GM21723 (cell line): ENCODE data around the gene PSMA5.
"Not testable (repeated sequence)": the region's sequence is repeated elsewhere in the genome, so short reads cannot be mapped to it uniquely, and the experiment has no call there.

ENCODE experiments used
- ATAC-seq: cut with Tn5 transposase; IDR thresholded peaks from one replicate; pipeline ENCODE4 v1.9.1; 2021; ENCODE audit warnings: mild to moderate bottlenecking, moderate library complexity; ENCODE audit not compliant: unreplicated experiment

Gene PSMA5

DNA sequence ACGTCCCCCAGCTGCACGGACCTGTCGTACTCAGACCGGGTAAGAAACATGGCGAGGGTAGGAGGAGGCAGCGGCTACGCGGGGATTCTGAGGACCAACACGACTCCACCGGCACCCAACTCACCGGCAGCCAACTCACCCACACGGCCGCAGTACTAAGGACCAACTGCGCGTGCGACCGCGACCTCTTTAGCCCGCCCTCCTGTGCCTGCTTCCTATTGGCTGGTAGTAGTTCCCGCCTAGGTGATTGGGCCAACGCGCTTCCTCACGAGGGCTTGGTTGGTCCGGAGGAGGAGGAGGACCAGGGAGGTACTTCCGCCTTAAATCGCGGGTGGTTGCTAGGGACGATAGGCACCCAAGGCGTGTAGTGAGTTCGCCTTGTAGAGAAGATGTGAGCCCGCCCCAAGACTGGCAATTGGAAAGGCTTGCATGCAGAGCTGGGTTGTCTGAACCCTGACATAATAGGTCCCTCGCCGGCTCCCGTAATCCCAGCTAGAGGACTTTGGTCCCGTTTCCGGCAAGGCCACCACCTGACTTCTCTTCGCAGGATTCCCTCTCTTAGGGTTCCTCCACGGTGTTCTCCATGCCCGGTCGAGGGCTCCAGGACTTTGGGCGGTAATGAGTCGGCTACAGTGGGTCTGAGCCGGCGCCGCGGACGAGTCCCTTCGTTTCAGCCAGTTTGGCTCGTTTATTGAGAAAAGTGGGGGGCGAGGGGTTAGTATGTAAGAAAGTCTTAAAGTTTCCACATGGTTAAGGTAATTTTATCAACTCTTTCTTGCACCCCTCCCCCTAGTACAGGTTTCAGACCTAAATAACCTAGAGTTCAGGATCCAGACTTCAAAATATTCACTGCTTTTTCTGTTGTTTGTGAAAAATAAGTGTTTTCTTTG lies at the start of gene PSMA5:
TSS of gene PSMA5 (minus strand) at position 168 of the 890 bp plus-strand sequence. CDS start at position 50, 118 bp downstream.
- peak; percentile 98 for ATAC-seq

DNA sequence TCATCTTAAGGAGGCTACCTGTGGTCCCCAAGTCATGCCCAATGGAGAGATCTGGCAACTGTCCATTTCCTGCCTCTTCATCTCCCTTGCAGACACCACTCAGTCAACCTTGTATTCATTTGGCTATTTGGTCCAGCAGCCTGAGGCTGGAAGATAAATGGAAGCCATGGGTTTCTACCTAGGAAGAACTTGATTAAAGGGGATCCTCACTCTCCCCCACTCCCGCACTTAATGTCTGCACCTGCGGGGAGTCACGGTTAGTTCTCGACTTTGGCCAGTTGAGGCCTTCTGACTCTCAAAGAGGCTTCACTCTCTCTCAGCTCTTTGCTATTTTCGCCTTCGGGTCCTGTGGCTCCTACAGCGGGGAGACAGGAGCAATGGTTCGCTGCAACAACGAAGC lies 49.0 kb upstream of the PSMA5 start:
- ATAC-seq: no peak

GRCh38 chr1:109474697-109475096 lies 48.4 kb upstream of the PSMA5 start:
- ATAC-seq: no peak

DNA sequence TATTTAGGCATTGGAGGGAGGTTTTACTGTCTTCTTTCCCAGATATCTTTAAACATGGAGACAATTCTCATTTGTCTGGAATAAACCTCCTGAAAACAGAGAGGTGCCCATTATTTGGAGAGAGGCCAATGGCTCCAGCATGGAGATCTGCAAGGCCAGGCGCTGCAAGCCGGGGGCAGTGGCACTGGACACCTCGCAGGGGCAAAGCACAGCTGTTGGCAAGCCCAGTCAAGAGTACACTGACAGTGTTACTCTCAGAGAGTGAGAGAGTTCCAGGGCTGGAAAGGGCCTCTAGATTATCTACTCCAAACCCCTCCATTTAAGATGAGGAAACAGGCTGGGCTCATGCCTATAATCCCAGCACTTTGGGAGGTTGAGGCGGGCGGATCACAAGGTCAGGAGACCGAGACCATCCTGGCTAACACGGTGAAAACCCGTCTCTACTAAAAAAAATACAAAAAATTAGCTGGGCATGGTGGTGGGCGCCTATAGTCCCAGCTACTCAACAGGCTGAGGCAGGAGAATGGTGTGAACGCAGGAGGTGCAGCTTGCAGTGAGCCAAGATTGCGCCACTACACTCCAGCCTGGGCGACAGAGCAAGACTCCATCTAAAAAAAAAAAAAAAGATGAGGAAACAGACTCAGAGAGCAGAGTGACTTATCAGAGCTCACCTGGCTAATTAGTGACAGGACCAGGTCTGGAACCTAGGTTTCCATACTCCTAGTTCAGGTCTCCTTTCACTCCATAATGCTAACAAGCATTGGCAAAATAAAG lies 47.2 kb upstream of the PSMA5 start:
- not testable (repeated sequence) for ATAC-seq

- no peak for ATAC-seq
Measured at GRCh38 chr1:109472779-109473178, 46.5 kb upstream of the PSMA5 start.

DNA sequence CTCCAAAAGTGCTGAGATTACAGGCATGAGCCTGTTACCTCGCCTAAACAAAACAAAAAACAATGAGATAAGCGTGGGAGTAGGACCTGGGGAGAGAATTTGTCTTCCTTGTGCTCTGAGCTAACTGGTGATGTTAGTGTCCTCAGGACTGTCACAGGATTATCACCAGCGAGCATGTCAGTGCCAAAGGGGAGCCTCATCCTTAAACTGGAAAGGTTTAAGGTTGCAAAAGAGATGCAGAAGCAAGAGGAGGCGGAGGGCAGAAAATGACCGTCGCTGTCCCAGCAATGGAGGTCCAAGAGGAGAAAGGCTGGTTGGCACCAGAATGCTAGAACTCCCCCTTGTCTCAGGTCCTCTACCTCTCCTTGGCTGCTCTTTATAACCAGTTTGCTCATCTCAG lies 44.0 kb upstream of the PSMA5 start:
- no peak for ATAC-seq

DNA sequence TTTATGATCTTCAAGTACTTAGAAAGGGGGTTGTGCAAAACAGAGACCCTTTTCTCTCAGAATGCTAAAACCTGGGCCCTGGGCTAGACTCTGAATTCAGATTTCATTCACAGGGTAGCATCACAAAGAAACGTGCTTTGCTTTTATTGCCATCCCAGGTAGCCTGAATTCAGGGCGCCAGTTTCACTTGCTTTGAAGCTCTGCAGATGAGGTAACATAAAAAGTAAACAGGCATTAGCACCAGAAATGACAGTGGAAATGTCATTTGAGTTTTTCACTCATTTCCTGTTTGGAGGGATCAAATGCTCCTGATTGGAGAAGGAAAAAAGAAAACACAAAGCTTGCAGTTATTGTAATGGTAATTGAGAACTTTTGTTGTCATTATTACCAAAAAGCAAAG lies 42.7 kb upstream of the PSMA5 start:
- ATAC-seq: no peak

DNA sequence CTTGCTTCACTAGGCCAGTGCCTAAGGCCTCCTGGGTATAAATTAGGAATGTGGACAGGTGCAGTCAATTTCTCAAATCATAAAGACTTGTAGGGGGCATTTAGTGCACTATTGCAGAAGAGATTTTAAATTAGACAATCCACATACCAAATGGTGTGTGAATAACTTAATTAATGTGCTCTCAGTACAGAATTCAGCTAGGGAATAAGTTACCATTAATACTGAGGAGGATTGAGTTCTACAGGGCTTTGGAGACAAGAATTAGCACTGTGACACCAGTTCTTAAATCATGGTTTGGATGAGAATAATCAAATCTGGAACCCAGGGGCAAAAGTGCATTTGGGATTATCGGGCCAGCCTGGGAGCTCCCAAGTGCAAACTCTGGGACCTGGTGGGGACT lies 41.8 kb upstream of the PSMA5 start:
- ATAC-seq: no peak

- ATAC-seq: no peak
Measured at GRCh38 chr1:109467301-109467777, 41.1 kb upstream of the PSMA5 start.

DNA sequence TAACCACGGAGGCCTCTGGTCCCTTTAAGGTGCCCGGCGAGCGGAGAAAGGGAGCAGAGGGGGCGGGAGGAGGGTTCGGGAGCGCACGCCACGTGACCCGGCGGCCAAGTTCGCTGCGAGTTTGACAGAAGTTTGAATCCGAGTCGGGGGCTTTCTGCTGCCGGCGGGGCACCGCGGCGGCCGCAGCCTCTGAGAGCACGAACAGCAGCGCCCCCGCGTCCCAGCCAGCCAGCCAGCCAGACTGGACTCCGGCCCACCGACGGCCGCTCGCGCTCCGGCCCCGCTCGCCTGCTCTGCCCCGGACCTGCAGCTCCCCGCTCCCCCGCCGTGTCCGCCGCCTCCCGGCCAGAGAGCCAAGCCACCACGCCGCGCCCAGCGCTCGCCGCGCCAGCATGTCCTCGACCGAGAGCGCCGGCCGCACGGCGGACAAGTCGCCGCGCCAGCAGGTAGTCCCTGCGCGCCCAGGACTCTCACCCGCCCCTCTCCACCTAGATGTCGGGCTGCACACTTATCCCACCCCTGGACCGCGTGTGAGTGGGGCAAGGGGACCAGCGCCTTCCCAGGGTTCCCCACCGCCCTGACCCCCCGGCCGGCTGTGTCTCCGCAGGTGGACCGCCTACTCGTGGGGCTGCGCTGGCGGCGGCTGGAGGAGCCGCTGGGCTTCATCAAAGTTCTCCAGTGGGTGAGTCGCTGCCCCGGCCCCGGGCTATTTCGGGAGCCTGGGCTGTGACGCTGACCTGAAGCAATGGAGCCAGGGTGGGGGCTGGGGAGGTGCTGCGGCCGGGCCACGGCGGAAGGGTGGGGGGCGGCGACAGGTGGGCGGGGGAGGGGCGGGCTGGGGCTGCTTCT lies 40.4 kb upstream of the PSMA5 start, which contains the start of gene SYPL2:
TSS of gene SYPL2 (plus strand) at position 95 of the 849 bp plus-strand sequence. CDS start at position 393, 298 bp downstream.
- no peak for ATAC-seq

DNA sequence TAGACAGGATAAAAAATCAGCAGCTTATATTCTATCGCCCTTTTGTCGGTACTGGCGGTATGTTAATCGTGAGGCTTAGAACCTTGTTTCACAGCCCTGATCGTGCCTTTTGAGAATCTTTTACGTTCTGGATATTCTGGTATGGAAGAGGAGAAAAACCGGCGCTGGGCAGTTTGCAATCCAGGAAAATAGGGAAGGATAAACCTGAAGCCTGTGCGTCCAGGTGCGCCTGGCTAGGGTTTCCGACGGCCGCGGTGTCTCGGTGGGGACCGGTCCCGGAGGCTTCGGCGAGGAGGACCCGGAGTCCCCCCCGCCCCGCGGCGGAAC lies 39.8 kb upstream of the PSMA5 start:
- no peak for ATAC-seq

DNA sequence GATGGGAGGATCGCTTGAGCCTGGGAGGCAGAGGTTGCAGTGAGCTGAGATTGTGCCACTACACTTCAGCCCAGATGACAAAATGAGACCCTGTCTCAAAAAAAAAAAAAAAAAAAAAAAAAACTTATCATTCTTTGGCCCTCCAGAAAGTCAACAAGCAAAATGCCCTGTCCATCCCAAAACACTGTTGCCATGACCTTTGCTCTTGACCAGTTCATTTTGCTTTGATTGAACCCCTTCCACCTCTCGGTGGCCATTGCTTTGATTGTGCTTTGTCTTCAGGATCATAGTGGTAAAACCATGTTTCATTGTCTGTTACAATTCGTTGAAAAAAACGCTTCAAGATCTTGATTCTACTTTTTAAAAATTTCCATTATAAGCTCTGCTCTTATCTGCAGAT lies 31.6 kb upstream of the PSMA5 start:
- no peak for ATAC-seq

GRCh38 chr1:109454497-109455133 lies 28.4 kb upstream of the PSMA5 start:
- no peak for ATAC-seq

- ATAC-seq: no peak
Measured at GRCh38 chr1:109447524-109447923, 21.3 kb upstream of the PSMA5 start.

GRCh38 chr1:109445949-109446695 lies 19.9 kb upstream of the PSMA5 start:
- not testable (repeated sequence) for ATAC-seq

- ATAC-seq: no peak
Measured at GRCh38 chr1:109444346-109444745, 18.1 kb upstream of the PSMA5 start.

- ATAC-seq: no peak
Measured at GRCh38 chr1:109443476-109443875, 17.2 kb upstream of the PSMA5 start.

DNA sequence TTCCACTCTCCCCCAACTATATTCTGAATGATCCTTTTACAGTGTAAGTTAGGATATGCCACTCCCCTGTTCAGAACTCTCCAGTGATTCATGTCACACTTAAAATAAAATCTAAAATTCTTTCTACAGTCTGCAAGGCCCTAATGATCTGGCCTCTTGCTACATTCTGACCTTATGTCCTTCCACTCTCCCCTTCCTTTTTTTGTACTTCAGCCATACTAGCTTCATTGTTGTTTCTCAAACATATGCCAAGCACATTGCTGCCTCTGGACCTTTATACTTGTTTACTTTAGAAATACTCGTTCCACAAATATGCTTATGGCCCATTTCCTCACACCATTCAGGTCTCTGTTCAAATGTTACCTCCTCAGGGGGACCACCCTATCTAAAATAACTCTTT lies 14.8 kb upstream of the PSMA5 start:
- ATAC-seq: no peak

DNA sequence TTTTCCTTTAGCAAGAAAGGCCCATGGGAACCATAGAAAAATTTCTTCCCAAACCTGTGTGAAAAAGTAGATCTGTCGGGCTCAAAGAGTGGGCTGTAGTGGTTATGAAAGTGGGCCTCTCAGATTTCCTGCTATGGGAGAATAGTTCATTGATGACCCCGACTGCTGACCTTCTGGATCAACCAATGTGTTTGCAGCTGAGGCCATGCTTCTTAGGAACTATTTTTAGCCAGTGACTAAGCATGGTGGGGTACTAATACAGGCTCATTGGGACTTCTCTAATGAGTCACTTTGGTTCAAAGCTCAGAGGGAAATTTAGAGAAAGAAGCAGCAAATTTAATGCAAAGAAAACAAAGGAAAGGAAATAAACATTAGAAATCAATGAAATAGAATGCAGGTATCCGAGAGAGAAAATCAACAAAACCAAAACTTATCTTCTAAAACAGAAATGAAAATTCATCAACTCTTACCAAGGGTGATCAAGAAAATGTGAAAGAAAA lies 12.6 kb upstream of the PSMA5 start:
- no peak for ATAC-seq

GRCh38 chr1:109434484-109434883 lies 8.2 kb upstream of the PSMA5 start:
- no peak for ATAC-seq
